Measurements from ENCODE around the gene KCTD18. TPM values are rescaled to one million over a fixed set of nuclear protein-coding genes. Genes with fewer than 3 reads are reported as not detected.

KCTD18 gene
- total RNA-seq (2021) (19.6 and 24.0 TPM in 2 replicates), Bru-seq, nascent RNA (percentile 69 among the genes with signal in this experiment), BruChase-seq, experiment 1, labeled RNA remaining after a 2-hour chase (percentile 75 among the genes with signal in this experiment), BruChase-seq, experiment 2, labeled RNA remaining after a 6-hour chase (percentile 74 among the genes with signal in this experiment)
- long read RNA-seq, transcript KCTD18-201 (7 exons, 2,940 nt): major isoform, 10 of 23 reads
- long read RNA-seq, partial matches to known transcripts: 4 of 23 reads
- long read RNA-seq, other reads (novel, unspliced or antisense): 6 of 23 reads

GRCh38 chr2:200509612-200510433 lies at the start of gene KCTD18:
Gene KCTD18, minus strand, starts transcription at chr2:200510068. Its CDS starts 3,052 bp downstream, at chr2:200507016.
- TF ChIP-seq EZH2 (IDR thresholded peaks at IDR 0.05; ENCODE audit: low read depth): no peak
- TF ChIP-seq, protein P1, sequence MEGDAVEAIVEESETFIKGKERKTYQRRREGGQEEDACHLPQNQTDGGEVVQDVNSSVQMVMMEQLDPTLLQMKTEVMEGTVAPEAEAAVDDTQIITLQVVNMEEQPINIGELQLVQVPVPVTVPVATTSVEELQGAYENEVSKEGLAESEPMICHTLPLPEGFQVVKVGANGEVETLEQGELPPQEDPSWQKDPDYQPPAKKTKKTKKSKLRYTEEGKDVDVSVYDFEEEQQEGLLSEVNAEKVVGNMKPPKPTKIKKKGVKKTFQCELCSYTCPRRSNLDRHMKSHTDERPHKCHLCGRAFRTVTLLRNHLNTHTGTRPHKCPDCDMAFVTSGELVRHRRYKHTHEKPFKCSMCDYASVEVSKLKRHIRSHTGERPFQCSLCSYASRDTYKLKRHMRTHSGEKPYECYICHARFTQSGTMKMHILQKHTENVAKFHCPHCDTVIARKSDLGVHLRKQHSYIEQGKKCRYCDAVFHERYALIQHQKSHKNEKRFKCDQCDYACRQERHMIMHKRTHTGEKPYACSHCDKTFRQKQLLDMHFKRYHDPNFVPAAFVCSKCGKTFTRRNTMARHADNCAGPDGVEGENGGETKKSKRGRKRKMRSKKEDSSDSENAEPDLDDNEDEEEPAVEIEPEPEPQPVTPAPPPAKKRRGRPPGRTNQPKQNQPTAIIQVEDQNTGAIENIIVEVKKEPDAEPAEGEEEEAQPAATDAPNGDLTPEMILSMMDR (conservative IDR thresholded peaks at IDR 0.05): peak; percentile 72
- BruUV-seq (replicated peaks): TSS peak; percentile 69
- peak within 1 kb of the TSS; percentile 24; the same call in 1 of the 2 replicates for H3K27ac ChIP-seq
- no peaks in the 10 kb centered on the region for H3K9me3 ChIP-seq (ENCODE audit: insufficient read depth, low read depth)
- H3K27me3 ChIP-seq (ENCODE audit: insufficient read depth, low read depth): no peaks in the 10 kb centered on the region
- ChIA-PET CTCF (interaction anchor here (0.6 to 0.7 kb wide), 2 partner anchors 17 to 171 kb away, joined by 3 read pairs; partner anchors contain the start of gene SGO2), POLR2A (ENCODE audit: unreplicated experiment) (interaction anchor here (0.7 kb wide), 1 partner anchor 153 kb away, joined by 3 read pairs; no protein-coding TSS in a partner anchor)
- intact Hi-C loops (cut with micrococcal nuclease; ENCODE audit: unreplicated experiment): no loop called here
- H3K9me2 ChIP-seq (ENCODE audit: insufficient read depth): no peaks in the 10 kb centered on the region; the same call in 1 of the 2 replicates
- H3F3A ChIP-seq (ENCODE audit: insufficient read depth, low read depth): no peaks in the 10 kb centered on the region
- peaks cover 12% of the 10 kb centered on the region; the same call in 1 of the 2 replicates for H3K79me2 ChIP-seq (ENCODE audit: low read depth)
- H2AFZ ChIP-seq: peak within 1 kb of the TSS; percentile 91
- H3K4me3 ChIP-seq: peak within 1 kb of the TSS; percentile 78
- peak within 1 kb of the TSS; percentile 90 for H3K4me2 ChIP-seq
- peaks cover 15% of the 10 kb centered on the region; the same call in 1 of the 2 replicates for H3K4me1 ChIP-seq (replicated peaks; ENCODE audit: insufficient read depth)
- no peaks in the 10 kb centered on the region for H4K20me1 ChIP-seq (ENCODE audit: insufficient read depth)
- peak; percentile 68 to 90 for DNase-seq
- no peaks in the 10 kb centered on the region for H3K36me3 ChIP-seq (ENCODE audit: low read depth)

DNA sequence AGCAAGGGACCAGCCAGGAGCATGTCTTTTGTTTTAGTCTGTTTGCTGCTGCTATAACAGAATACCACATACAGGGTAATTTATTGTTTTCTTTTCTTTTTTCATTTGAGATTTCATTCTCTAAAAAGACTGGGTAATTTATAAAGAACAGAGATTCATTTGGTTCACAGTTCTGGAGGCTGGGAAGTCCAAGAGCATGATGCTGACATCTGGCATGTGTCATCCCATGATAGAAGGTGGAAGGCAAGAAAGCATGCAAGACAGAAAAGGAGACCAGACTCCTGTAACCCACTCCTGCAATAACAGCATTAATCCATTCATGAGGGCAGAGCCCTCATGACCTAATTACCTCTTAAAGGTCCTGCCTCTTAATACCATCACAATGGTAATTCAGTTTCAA lies 30.9 kb upstream of the KCTD18 start:
- Histone ChIP-seq H3K4me3 (no peak overlapping the region), H3K9me2 (ENCODE audit: insufficient read depth) (no peaks in the 10 kb centered on the region), H3K4me2 (no peak overlapping the region), H3K79me2 (ENCODE audit: low read depth) (no peaks in the 10 kb centered on the region), H3K36me3 (ENCODE audit: low read depth) (peaks cover 24% of the 10 kb centered on the region; the same call in 1 of the 2 replicates), H4K20me1 (ENCODE audit: insufficient read depth) (no peaks in the 10 kb centered on the region), H3K9me3 (ENCODE audit: insufficient read depth, low read depth) (no peaks in the 10 kb centered on the region), H3K4me1 (replicated peaks; ENCODE audit: insufficient read depth) (peaks cover 15% of the 10 kb centered on the region), H3K27ac (no peak overlapping the region), H3K27me3 (ENCODE audit: insufficient read depth, low read depth) (no peaks in the 10 kb centered on the region), H3F3A (ENCODE audit: insufficient read depth, low read depth) (peaks cover 12% of the 10 kb centered on the region; the same call in 1 of the 2 replicates), H2AFZ (no peak overlapping the region)
- ChIA-PET CTCF (no interaction called here), POLR2A (ENCODE audit: unreplicated experiment) (no interaction called here)
- no peak for DNase-seq
- BruUV-seq (replicated peaks): no TSS peak
- intact Hi-C loops (cut with micrococcal nuclease; ENCODE audit: unreplicated experiment): no loop called here
- TF ChIP-seq EZH2 (IDR thresholded peaks at IDR 0.05; ENCODE audit: low read depth): no peak
- TF ChIP-seq, protein P1 (conservative IDR thresholded peaks at IDR 0.05): no peak

- Histone ChIP-seq H3K27ac (no peak overlapping the region), H3K9me2 (ENCODE audit: insufficient read depth) (no peaks in the 10 kb centered on the region), H4K20me1 (ENCODE audit: insufficient read depth) (no peaks in the 10 kb centered on the region), H3F3A (ENCODE audit: insufficient read depth, low read depth) (peaks cover 12% of the 10 kb centered on the region; the same call in 1 of the 2 replicates), H3K79me2 (ENCODE audit: low read depth) (no peaks in the 10 kb centered on the region), H3K4me1 (replicated peaks; ENCODE audit: insufficient read depth) (peaks cover 15% of the 10 kb centered on the region), H3K4me2 (peak overlapping the region; percentile 36), H2AFZ (no peak overlapping the region), H3K9me3 (ENCODE audit: insufficient read depth, low read depth) (no peaks in the 10 kb centered on the region), H3K36me3 (ENCODE audit: low read depth) (peaks cover 29% of the 10 kb centered on the region; the same call in 1 of the 2 replicates), H3K4me3 (no peak overlapping the region), H3K27me3 (ENCODE audit: insufficient read depth, low read depth) (no peaks in the 10 kb centered on the region)
- no TSS peak for BruUV-seq (replicated peaks)
- CTCF ChIA-PET: no interaction called here
- no peak for DNase-seq
- POLR2A ChIA-PET (ENCODE audit: unreplicated experiment): no interaction called here
- TF ChIP-seq, protein P1 (conservative IDR thresholded peaks at IDR 0.05): no peak
- no peak for TF ChIP-seq EZH2 (IDR thresholded peaks at IDR 0.05; ENCODE audit: low read depth)
- intact Hi-C loops (cut with micrococcal nuclease; ENCODE audit: unreplicated experiment): no loop called here
Measured at GRCh38 chr2:200538139-200538538, 28.3 kb upstream of the KCTD18 start.
